Measurements from ENCODE around the gene NPLOC4.
"Not testable (repeated sequence)": the region's sequence is repeated elsewhere in the genome, so short reads cannot be mapped to it uniquely, and the experiment has no call there.

The NPLOC4 gene

GRCh38 chr17:81636505-81637288, at the start of gene NPLOC4, which contains the start of gene TSPAN10:
Gene NPLOC4, minus strand, starts transcription at chr17:81637112. Its CDS starts 182 bp downstream, at chr17:81636930.
Gene TSPAN10, plus strand, starts transcription at chr17:81637196. Its CDS starts 5,217 bp downstream, at chr17:81642413.
- DNase-seq = peak; percentile 73 to 82

- DNase-seq = no peak
Observed at GRCh38 chr17:81686614-81687013, 49.7 kb upstream of the NPLOC4 start.

DNA sequence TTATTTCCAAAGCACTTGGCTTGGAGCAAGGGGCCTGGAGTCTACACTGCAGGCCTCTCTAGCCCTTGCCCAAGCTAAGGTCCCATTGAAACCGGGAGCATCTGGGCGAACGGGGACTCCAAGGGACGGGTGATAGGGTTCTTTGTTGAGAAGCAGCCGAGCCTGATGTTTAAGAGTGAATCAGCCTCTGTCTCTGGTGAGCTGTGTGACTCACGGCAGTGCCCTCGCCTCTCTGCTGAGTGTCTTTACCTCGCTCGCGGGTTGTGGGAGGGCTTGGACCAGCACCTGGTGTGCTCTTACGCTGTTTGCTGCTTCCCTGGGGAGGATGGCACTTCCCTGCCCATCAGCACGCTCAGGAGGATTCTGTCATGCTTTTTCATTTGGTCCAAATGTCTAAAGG, 48.2 kb upstream of the NPLOC4 start:
- DNase-seq = no peak

DNA sequence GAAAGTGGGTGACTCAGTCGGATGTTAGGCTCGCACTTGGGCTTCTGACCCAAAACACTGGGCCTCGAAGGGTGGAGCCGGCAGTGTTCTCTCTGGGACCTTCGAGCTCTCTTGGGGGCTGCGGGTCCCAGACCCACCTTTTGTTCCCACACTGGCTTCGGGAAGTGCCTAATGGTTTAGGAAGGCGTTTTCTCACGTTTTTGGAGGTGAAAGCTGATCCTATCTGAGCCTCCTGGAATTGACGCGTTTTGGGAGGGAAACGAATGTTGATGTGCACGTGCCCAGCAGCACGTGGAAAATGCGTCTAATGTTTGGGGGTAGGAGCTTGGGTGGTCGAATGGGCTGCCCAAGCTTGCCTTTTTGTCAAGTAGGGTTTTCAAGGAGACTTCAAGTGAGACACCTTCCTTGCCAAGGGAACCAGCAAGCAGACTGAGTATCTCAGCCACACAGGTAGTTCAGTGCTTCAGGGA, 47.6 kb upstream of the NPLOC4 start:
- no peak for DNase-seq

DNA sequence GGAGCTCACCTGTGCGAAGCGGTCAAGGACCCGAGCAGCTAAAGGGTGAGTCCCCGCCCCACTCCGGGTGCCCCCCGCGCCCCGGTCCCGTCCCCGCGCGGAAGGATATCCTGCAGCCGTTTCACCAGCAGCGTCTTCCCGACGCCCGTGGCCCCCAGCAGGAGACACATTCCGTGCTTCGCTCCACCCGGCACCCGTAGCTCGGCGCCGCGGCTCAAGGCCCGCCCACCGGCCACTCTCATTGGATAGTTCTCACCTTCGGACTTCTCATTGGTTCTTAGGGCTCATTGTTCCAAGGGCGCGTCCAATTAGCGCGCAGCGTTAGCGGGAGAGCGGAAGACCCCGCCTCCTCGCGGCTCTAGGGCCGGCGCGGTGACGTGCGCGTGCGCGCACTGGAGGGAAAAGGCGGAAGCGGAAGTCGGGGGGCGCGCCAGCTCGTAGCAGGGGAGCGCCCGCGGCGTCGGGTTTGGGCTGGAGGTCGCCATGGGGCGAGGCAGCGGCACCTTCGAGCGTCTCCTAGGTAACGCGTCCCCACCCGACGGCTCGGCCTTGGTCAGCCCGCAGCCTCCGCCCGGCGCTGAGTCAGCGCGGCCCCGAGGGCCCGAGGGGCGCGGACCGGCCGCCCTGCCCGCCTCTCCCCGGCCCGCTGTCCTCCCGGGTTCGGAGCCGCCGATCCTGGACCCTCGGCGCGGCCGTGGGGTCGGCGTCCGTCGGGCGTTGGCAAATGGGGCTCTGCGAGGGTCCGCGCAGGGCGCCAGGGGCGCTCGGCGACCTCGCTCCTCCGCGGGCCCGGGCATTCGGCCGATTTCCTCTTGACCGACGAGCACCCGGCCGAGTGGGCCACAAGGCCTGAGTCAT, 46.9 kb upstream of the NPLOC4 start, which contains the start of the genes ARL16 and HGS:
Gene ARL16, minus strand, starts transcription at position 214 of the 858 bp plus-strand sequence. Its CDS starts 44 bp downstream, at position 170.
Gene HGS, plus strand, starts transcription at position 428 of the 858 bp plus-strand sequence. Its CDS starts 56 bp downstream, at position 484.
- DNase-seq = peak; percentile 99 to 100

GRCh38 chr17:81683208-81683583, 46.3 kb upstream of the NPLOC4 start:
- no peak for DNase-seq

DNA sequence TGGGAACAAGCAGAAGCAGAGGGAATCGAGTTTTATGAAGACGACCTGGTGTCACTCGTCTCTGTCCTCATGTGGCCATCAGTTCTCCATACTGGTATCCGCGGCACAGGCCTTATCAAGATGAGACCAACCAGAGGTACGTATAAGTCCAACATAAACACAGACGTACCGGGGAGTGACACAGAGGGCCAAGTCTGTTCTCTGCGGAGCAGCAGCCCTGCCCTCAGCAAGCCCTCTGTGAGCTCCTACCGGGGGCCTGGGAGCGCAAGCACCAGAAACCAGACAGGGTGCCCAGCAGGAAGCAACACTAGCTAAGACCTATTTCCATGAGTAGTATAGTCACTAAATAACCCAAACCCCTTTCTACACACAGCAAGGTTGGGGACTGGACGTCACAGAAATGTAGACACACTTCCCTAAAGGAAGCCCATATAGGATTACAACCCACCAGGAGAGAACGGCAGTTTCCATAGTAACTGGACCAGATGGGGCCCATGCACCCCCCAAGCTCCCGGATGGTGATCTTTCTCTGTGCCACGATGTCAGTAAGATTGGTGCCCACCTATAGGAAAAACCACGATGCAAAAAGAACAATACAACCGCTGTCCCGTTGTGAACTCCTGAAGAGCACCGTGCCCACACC, 45.8 kb upstream of the NPLOC4 start:
- no peak for DNase-seq

- no peak for DNase-seq
Observed at GRCh38 chr17:81681672-81682071, 44.8 kb upstream of the NPLOC4 start.

GRCh38 chr17:81680150-81680549, 43.2 kb upstream of the NPLOC4 start:
- no peak for DNase-seq

DNA sequence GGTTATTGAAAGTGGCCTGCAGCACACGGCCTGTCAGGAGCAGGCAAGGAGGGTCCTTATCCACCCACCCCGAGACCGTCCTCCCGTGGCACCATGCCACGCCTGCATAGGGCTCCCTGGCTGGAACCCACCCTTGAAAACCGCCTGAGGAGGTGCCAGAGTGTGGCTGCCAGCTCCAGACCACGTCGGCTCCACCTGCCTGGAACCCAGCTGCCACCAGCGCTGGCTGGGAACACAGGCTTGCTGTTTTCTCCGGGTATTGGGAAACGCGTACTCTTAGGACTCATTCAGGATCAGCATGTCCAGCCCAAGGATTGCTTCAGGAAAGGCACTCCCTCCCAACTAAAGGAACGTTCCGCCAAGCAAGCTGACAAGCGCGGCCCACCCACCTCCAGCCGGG, 40.0 kb upstream of the NPLOC4 start:
- no peak for DNase-seq

GRCh38 chr17:81675515-81676221, 38.8 kb upstream of the NPLOC4 start:
- not testable (repeated sequence) for DNase-seq

DNA sequence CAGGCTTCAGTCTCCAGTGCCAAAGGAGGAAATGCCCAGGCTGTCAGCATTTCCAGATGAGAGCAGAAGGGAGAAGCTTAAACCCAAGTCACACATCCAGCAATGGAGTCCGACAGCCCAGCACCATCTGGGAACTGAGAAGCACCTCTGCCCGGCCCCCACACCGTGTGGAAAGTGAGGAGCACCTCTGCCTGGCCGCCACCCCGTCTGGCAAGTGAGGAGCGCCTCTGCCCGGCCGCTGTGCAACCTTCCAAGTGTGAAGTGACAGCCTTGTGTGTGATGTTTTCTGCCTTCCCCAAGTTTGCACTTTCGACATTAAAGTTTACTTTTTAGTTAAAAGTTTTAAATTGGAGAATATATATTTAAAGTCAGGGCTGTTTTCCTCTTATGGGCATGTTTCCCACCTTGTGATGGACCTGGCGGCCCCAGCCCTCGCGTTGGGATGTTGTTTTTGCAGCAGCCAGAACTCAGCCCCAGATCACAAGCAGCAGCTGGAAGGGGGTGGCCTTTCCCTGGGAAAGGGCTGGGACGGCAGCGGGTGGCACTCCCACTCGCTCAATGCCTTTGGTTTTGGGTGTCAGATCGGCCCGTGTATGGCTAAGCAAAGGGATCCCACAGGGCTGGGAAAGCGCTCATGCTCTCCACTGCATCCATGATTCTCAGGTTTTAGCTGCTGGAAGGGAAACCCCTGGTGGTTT, 36.8 kb upstream of the NPLOC4 start:
- DNase-seq = no peak

- DNase-seq = no peak
Observed at GRCh38 chr17:81672954-81673353, 36.0 kb upstream of the NPLOC4 start.

DNA sequence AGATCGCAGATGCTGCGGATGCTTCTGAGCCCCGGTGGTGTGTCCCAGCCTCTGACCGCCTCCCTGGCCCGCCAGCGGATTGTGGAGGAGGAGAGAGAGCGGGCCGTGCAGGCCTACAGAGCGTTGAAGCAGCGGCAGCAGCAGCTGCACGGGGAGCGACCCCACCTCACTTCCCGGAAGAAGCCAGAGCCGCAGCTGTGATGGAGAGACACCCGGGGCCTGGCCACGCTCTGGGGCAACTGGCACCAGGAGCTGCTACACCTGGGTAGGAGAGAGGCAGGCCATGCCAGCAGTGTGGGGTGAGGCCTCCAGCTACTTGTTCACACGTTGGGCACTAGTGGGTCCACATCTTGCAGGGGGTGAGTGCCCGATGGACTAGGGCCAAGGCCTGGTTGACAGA, 35.6 kb upstream of the NPLOC4 start:
- DNase-seq = no peak

DNA sequence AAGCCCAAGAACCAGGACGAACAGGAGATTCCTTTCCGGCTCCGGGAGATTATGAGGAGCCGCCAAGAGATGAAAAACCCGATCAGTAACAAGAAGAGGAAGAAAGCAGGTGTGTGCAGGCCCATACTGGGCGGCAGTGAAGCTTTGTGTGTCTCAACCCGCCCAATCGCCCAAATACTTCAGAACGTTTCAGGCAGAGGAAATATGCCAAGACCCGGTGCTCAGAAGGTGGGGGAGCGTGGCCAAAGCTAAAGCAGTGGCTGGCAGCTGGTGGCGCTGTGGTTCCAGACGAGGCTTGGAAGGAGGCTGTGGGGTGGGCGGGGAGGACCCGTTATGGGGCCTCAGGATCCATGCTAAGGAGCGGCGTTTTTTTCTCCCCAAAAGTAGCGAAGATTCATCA, 30.8 kb upstream of the NPLOC4 start:
- no peak for DNase-seq

DNA sequence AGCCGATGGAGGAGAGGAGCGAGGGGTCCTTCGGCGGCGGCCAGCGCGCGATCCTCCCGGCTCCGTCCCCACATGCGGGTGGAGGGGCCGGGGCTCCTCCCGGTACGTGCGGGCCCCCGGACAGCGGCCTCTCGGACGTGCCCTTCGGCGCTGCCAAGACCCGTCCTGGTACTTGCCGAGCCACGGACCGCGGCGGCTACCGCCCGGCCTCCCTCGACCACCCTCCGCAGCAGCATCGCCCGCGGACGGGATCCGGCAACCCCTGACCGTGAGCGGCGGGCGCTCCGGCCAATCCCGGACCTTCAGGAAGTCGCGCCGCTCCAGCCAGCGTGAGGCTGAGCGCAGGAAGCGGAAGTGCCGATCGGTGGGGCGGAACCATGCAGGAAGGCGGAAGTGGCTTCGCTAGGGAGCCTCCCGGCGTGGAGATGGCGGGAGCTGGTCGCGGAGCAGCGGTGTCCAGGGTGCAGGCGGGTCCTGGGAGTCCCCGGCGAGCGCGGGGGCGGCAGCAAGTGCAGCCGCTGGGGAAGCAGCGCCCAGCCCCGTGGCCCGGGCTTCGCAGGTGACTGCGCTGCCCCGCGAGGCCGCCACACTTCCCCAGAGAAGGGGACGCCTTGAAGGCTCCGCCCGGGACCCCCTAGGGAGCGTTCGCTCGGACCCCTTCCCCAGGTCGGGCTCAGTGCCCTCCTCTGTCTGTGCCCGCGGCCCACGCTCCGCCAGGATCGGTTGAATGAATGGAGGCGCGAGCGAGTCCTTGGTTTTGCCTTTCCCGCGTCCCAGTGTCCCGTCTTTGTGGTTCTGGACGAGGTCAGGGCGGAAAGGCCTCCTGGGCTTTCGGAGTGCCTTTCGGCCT, 29.7 kb upstream of the NPLOC4 start, which contains the start of the genes CCDC137 and OXLD1:
Gene CCDC137, plus strand, starts transcription at position 396 of the 850 bp plus-strand sequence. Its CDS starts 30 bp downstream, at position 426.
Gene OXLD1, minus strand, starts transcription at position 264 of the 850 bp plus-strand sequence. Its CDS starts 28 bp downstream, at position 236.
- peak; percentile 95 to 96 for DNase-seq

- DNase-seq = peak in 1 of 2 experiments; percentile 32
Observed at GRCh38 chr17:81666092-81666341, 29.1 kb upstream of the NPLOC4 start.

DNA sequence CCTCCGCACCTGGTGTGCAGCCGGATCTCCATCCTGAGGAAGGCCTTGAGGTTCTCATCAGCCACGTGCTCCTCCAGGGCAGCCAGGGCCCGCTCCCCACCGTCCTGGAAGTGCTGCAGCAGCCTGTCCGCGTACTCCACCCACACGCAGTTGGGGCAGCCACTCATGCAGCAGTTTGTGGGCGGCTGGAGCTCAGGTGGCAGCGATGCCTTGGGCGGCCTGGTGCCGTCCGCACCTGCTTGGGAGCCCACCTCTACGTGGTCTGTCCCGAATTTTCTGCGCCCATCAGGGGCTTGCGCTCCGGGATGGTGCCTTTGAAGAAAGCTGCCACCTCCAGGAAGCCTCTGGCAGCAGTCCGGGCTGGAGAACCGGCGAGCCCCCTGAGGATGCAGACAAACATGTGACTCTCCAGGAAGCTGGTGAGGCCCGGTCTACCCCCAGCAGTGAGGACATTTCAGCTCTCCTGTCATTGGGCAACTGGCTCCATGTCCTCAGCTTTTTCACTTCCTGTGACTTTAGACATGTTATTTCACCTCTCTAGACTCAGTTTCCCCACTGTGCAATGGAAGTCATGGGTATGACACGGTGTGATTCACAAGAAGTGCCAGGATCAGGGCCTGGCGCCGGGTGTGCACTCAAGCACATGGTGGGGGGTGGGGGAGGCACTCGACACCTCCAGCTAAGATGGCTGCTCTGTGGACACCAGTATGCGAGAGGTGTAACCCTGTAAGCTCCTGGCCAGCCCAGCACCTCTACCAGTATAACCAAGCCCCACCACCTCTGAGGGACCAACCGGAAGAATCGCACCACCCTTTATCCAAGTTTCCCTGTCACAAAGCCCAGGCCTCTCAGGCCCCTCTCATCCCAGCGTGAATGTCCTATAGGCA, 28.5 kb upstream of the NPLOC4 start:
- DNase-seq = peak; percentile 37 to 50

- no peak for DNase-seq
Observed at GRCh38 chr17:81664051-81664470, 27.1 kb upstream of the NPLOC4 start.

- no peak for DNase-seq
Observed at GRCh38 chr17:81662002-81662401, 25.1 kb upstream of the NPLOC4 start.
